GM12875 (cell line): ENCODE measurements around the gene PLXNC1.

ENCODE experiments used
- H3K4me3 ChIP-seq: one replicate; pipeline ENCODE4 v1.5.1; 2011; ENCODE audit warnings: low read depth, low read length, control low read depth
- CTCF ChIP-seq: IDR thresholded peaks from 2 replicates; pipeline ENCODE4 v1.5.1; 2011; ENCODE audit warnings: low read depth, mild to moderate bottlenecking, control low read depth, inconsistent platforms, low read length, moderate library complexity, borderline replicate concordance; ENCODE audit not compliant: insufficient read depth

PLXNC1 gene

DNA sequence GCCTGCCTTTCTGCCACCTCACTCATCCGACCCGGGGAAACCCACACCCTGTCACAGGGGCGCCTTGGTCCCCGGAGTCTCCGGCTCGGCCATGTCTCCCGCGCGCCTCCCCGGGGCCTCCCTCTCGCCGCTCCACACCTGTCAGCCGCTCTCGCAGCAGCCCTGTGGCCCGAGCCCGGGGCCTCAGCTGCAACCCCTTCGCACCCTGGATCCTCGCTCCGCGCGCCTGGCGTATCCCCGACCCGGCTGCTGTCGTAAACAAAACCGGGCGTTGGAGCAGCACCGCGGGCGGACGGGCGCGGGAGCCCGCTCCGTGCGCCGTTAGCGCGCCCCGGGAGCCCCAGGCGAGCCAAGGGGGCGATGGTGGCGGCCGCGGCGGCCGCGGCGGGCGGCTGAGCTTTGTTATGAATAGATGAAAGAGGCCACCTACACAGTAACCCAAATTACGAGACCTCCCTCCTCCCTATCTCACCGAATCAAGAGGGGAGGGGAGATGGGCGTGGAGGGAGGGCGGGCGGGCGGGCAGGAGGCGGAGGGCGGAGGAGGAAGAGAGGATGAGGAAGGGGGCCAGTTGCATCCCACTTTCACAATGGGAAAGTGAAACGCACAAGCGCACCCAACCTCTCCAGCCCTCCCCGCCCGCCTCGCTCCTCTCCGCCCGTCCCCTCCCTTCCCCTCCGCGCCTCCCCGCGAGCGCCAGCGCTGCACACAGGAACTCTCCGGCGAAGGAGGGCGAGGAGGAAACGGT is at the start of gene PLXNC1:
Gene PLXNC1 (plus strand): TSS at position 587 of the 748 bp plus-strand sequence. CDS start 395 bp downstream, outside the sequence.
- peak within 1 kb of the TSS; percentile 71 for H3K4me3 ChIP-seq
- no peak for TF ChIP-seq CTCF

GRCh38 chr12:94099191-94099590 is 49.2 kb upstream of the PLXNC1 start:
- H3K4me3 ChIP-seq, result no peak overlapping the region
- no peak for TF ChIP-seq CTCF

DNA sequence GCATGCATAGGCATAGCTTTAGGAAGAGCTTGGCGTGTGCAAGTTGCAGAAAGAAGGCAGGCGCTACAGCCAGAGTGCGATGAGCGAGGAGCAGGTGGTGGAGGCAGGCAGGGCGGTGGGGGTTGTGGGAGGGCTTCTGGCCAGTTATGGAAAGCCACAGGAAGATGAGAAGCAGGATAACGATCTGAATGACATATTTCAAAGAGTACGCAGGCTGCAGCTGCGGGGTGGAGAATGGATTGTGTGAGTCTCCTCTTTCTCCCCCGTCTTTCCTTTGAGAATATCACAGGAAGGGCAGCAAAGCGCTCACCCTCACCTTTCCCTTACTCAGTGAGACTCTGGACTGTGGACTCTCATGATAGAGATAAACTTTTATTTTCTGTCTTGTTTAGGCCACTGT is 48.7 kb upstream of the PLXNC1 start:
- no peak for TF ChIP-seq CTCF
- no peak overlapping the region for H3K4me3 ChIP-seq

- H3K4me3 ChIP-seq, result no peak overlapping the region
- no peak for TF ChIP-seq CTCF
These were observed 48.2 kb upstream of the PLXNC1 start for GRCh38 chr12:94100211-94100627.

- peak overlapping the region; percentile 62 for H3K4me3 ChIP-seq
- TF ChIP-seq CTCF, result peak; percentile 91
These were observed 47.2 kb upstream of the PLXNC1 start for GRCh38 chr12:94100990-94101737.

- peak overlapping the region; percentile 62 for H3K4me3 ChIP-seq
- TF ChIP-seq CTCF, result peak; percentile 83; the same call in 1 of the 2 replicates
These were observed 46.4 kb upstream of the PLXNC1 start for GRCh38 chr12:94101738-94102660.
